ENCODE results near the gene COL4A3. TPM values are rescaled to one million over a fixed set of nuclear protein-coding genes. Genes with fewer than 3 reads are reported as not detected.

COL4A3 gene
- total and polyA plus RNA-seq, 2 experiments from 2014 or later = 0.11 to 0.70 TPM

- no peak overlapping the region for H3K4me2 ChIP-seq (ENCODE audit: unreplicated experiment)
- no peaks in the 10 kb centered on the region for H3K9me2 ChIP-seq (ENCODE audit: insufficient read depth)
- H3F3A ChIP-seq (ENCODE audit: insufficient read depth) = peaks cover 29% of the 10 kb centered on the region; the same call in 1 of the 2 replicates
- no peak overlapping the region for H3K27ac ChIP-seq
- no peaks in the 10 kb centered on the region for H3K27me3 ChIP-seq (replicated peaks; ENCODE audit: insufficient read depth)
- H3K36me3 ChIP-seq (ENCODE audit: low read depth) = peaks cover 92% of the 10 kb centered on the region
- no peak overlapping the region for H3K9ac ChIP-seq
- 99 to 100% methylated on average over 2 of the region's 2 CpGs for WGBS, 2 experiments (ENCODE audit: low coverage in 1 of 2, low lambda C conversion rate in 2 of 2, missing lambda C conversion rate in 2 of 2)
- no peak for DNase-seq
- H3K79me2 ChIP-seq (ENCODE audit: insufficient read depth) = peaks cover 30% of the 10 kb centered on the region
- H3K4me3 ChIP-seq = no peak overlapping the region
- no peaks in the 10 kb centered on the region for H3K4me1 ChIP-seq (ENCODE audit: insufficient read depth)
- no peak for TF ChIP-seq EZH2 (IDR thresholded peaks at IDR 0.05; ENCODE audit: insufficient read depth, poor library complexity, severe bottlenecking)
- no peak for TF ChIP-seq EZH2phosphoT487 (IDR thresholded peaks at IDR 0.05; ENCODE audit: insufficient read depth, low read depth)
- in situ Hi-C loops (cut with MboI) = no loop called here
- no peak overlapping the region for H2AFZ ChIP-seq
- no peaks in the 10 kb centered on the region for H3K9me3 ChIP-seq (ENCODE audit: low read depth)
- no peaks in the 10 kb centered on the region for H4K20me1 ChIP-seq (ENCODE audit: insufficient read depth)
Observed at GRCh38 chr2:227344231-227344630, 179.8 kb downstream of the COL4A3 start.

DNA sequence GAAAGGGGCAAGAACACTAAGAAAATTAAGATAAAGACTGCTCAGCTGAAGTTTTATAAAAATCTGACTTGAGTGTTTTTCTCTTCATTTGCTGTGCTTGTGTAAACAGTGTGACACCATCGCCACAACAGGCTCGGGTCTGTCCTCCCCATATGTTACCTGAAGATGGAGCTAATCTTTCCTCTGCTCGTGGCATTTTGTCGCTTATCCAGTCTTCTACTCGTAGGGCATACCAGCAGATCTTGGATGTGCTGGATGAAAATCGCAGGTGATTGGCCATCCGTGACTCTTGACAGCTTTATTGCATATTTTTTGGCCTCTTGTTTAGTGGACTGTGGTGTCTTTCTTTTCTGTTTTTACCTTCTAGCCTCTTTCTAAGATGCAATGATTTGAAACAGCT, 182.7 kb downstream of the COL4A3 start:
- H3K4me2 ChIP-seq (ENCODE audit: unreplicated experiment) = no peak overlapping the region
- H3K4me1 ChIP-seq (ENCODE audit: insufficient read depth) = no peaks in the 10 kb centered on the region
- H4K20me1 ChIP-seq (ENCODE audit: insufficient read depth) = no peaks in the 10 kb centered on the region
- no peak overlapping the region for H3K27ac ChIP-seq
- H3K9me3 ChIP-seq (ENCODE audit: low read depth) = no peaks in the 10 kb centered on the region
- DNase-seq = no peak
- H3K9ac ChIP-seq = no peak overlapping the region
- H3K36me3 ChIP-seq (ENCODE audit: low read depth) = peaks cover 93% of the 10 kb centered on the region
- no peaks in the 10 kb centered on the region for H3K27me3 ChIP-seq (replicated peaks; ENCODE audit: insufficient read depth)
- 80 to 85% methylated on average over 7 of the region's 7 CpGs for WGBS, 2 experiments (ENCODE audit: low coverage in 1 of 2, low lambda C conversion rate in 2 of 2, missing lambda C conversion rate in 2 of 2)
- H3K79me2 ChIP-seq (ENCODE audit: insufficient read depth) = peaks cover 22% of the 10 kb centered on the region; the same call in 1 of the 2 replicates
- TF ChIP-seq EZH2phosphoT487 (IDR thresholded peaks at IDR 0.05; ENCODE audit: insufficient read depth, low read depth) = no peak
- TF ChIP-seq EZH2 (IDR thresholded peaks at IDR 0.05; ENCODE audit: insufficient read depth, poor library complexity, severe bottlenecking) = no peak
- no peak overlapping the region for H2AFZ ChIP-seq
- in situ Hi-C loops (cut with MboI) = no loop called here
- H3K9me2 ChIP-seq (ENCODE audit: insufficient read depth) = no peaks in the 10 kb centered on the region
- H3F3A ChIP-seq (ENCODE audit: insufficient read depth) = peaks cover 22% of the 10 kb centered on the region; the same call in 1 of the 2 replicates
- no peak overlapping the region for H3K4me3 ChIP-seq

- H3K27ac ChIP-seq = no peak overlapping the region
- H3K9me2 ChIP-seq (ENCODE audit: insufficient read depth) = no peaks in the 10 kb centered on the region
- H3K36me3 ChIP-seq (ENCODE audit: low read depth) = peaks cover 93% of the 10 kb centered on the region
- in situ Hi-C loops (cut with MboI) = no loop called here
- no peaks in the 10 kb centered on the region for H3K9me3 ChIP-seq (ENCODE audit: low read depth)
- TF ChIP-seq EZH2 (IDR thresholded peaks at IDR 0.05; ENCODE audit: insufficient read depth, poor library complexity, severe bottlenecking) (no peak), EZH2phosphoT487 (IDR thresholded peaks at IDR 0.05; ENCODE audit: insufficient read depth, low read depth) (no peak)
- WGBS, 2 experiments (ENCODE audit: low coverage in 1 of 2, low lambda C conversion rate in 2 of 2, missing lambda C conversion rate in 2 of 2) = 98 to 100% methylated on average over 2 of the region's 2 CpGs
- no peak for DNase-seq
- H3K27me3 ChIP-seq (replicated peaks; ENCODE audit: insufficient read depth) = no peaks in the 10 kb centered on the region
- no peak overlapping the region for H2AFZ ChIP-seq
- H3K4me3 ChIP-seq = no peak overlapping the region
- peaks cover 25% of the 10 kb centered on the region; the same call in 1 of the 2 replicates for H3K79me2 ChIP-seq (ENCODE audit: insufficient read depth)
- no peaks in the 10 kb centered on the region for H3K4me1 ChIP-seq (ENCODE audit: insufficient read depth)
- H3K9ac ChIP-seq = no peak overlapping the region
- peaks cover 16% of the 10 kb centered on the region; the same call in 1 of the 2 replicates for H3F3A ChIP-seq (ENCODE audit: insufficient read depth)
- H4K20me1 ChIP-seq (ENCODE audit: insufficient read depth) = no peaks in the 10 kb centered on the region
- no peak overlapping the region for H3K4me2 ChIP-seq (ENCODE audit: unreplicated experiment)
Observed at GRCh38 chr2:227348324-227348723, 183.9 kb downstream of the COL4A3 start.

DNA sequence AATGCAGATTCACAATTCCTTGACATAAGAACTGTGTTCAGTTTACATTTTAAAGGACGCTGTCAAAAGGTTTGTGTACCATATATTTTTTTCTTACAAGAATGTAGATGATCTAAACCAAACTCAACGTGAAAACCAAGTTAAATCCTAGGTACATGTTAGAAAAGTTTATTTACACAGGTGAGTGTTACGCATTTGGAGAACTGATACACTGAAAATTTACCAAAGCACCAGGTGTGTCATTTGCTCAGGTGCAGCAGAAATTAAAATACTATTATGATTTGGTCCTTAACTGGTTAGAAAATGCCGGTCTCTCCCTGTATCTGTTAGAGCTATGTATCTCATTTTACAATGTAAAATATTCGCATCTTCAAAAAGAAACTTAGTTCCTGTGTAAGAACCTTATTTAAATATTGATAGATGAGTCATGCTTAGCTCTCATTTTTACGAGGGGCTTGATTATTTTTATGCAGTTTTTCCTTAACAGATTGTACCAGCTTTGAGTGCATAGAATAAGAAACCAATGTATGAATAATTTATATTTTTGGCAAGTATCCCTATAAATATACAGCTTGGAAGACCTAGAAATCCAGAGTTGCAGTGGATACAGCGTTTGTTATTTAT, 185.7 kb downstream of the COL4A3 start:
- Histone ChIP-seq H3K4me2 (ENCODE audit: unreplicated experiment) (no peak overlapping the region), H3K79me2 (ENCODE audit: insufficient read depth) (peaks cover 30% of the 10 kb centered on the region; the same call in 1 of the 2 replicates), H3K9me3 (ENCODE audit: low read depth) (no peaks in the 10 kb centered on the region), H3K4me1 (ENCODE audit: insufficient read depth) (no peaks in the 10 kb centered on the region), H3K27ac (no peak overlapping the region), H3F3A (ENCODE audit: insufficient read depth) (peaks cover 10% of the 10 kb centered on the region; the same call in 1 of the 2 replicates), H3K27me3 (replicated peaks; ENCODE audit: insufficient read depth) (no peaks in the 10 kb centered on the region), H4K20me1 (ENCODE audit: insufficient read depth) (no peaks in the 10 kb centered on the region), H3K9me2 (ENCODE audit: insufficient read depth) (no peaks in the 10 kb centered on the region), H2AFZ (no peak overlapping the region), H3K4me3 (no peak overlapping the region), H3K36me3 (ENCODE audit: low read depth) (peaks cover 92% of the 10 kb centered on the region), H3K9ac (no peak overlapping the region)
- no peak for TF ChIP-seq EZH2phosphoT487 (IDR thresholded peaks at IDR 0.05; ENCODE audit: insufficient read depth, low read depth)
- TF ChIP-seq EZH2 (IDR thresholded peaks at IDR 0.05; ENCODE audit: insufficient read depth, poor library complexity, severe bottlenecking) = no peak
- DNase-seq = no peak
- WGBS, 2 experiments (ENCODE audit: low coverage in 1 of 2, low lambda C conversion rate in 2 of 2, missing lambda C conversion rate in 2 of 2) = 93 to 94% methylated on average over 7 of the region's 7 CpGs
- in situ Hi-C loops (cut with MboI) = no loop called here
